A204.1 (cell line): ENCODE measurements around the gene BEX4.

ENCODE experiments used
- FAIRE-seq: peaks from 2 replicates; lab custom pipeline; 2012; peaks lifted over from hg19 to GRCh38; lab: Jason Lieb, UNC

BEX4 gene

GRCh38 chrX:103240155-103240554, 25.2 kb downstream of the BEX4 start:
- FAIRE-seq, result no peak

- FAIRE-seq, result peak; percentile 81
These were observed 33.6 kb downstream of the BEX4 start for GRCh38 chrX:103248553-103248952.

GRCh38 chrX:103249805-103250204, 34.9 kb downstream of the BEX4 start:
- FAIRE-seq, result no peak

GRCh38 chrX:103250977-103251376, 36.1 kb downstream of the BEX4 start:
- no peak for FAIRE-seq

GRCh38 chrX:103253608-103254007, 38.7 kb downstream of the BEX4 start:
- FAIRE-seq, result no peak

- FAIRE-seq, result no peak
These were observed 39.4 kb downstream of the BEX4 start for GRCh38 chrX:103254171-103254824.

GRCh38 chrX:103254921-103255493, 40.1 kb downstream of the BEX4 start, which contains the start of gene TCEAL8:
Gene TCEAL8 (minus strand): TSS chrX:103255155. CDS start chrX:103253979, 1,176 bp downstream.
- FAIRE-seq, result no peak

- no peak for FAIRE-seq
These were observed 41.7 kb downstream of the BEX4 start for GRCh38 chrX:103256651-103257050.

GRCh38 chrX:103258275-103258674, 43.4 kb downstream of the BEX4 start:
- no peak for FAIRE-seq
